HCT116 (cell line): ENCODE measurements around the gene GUCA1C. TPM values are rescaled to one million over a fixed set of nuclear protein-coding genes. Genes with fewer than 3 reads are reported as not detected.

Experiments
- ATAC-seq: fragments of 200-7000 bp; cut with Tn5 transposase; 2 replicates; pipeline ENCODE4 v1.9.1; 2020; ENCODE audit warnings: mild to moderate bottlenecking, moderate library complexity
- BruUV-seq: library from RNA; stranded (reverse); fragments of 400-500 nt; replicated peaks from 2 replicates; lab custom pipeline; 2021; lab: Mats Ljungman, UMichigan
- CTCF ChIA-PET: fragments of 300-600 bp; sonication (Branson Sonifier 250); formaldehyde crosslinking; loops from one replicate; lab custom pipeline; 2021; ENCODE audit warnings: antibody characterized with exemption; lab: Charles Lee
- POLR2A ChIA-PET: fragments of 300-600, 350-600 bp; sonication (Branson Sonifier 250); formaldehyde crosslinking; loops from one replicate; lab custom pipeline; 2021; ENCODE audit warnings: antibody characterized with exemption; lab: Charles Lee
- RAD21 ChIA-PET, 2 experiments: fragments of 300-600 bp; sonication (Branson Sonifier 250); formaldehyde crosslinking; loops; one replicate each; lab custom pipeline; 2023; ENCODE audit warnings: low total read pairs in 2 of 2; ENCODE audit not compliant: uncharacterized antibody in 2 of 2, unreplicated experiment in 2 of 2, low non-redundant PET in 1 of 2; lab: Charles Lee
- DNase-seq: peaks from one replicate; pipeline ENCODE4 v3.0.0-alpha.2; 2010; ENCODE audit warnings: low read depth, low spot score
- H2AFZ ChIP-seq: fragments of 200-600 bp; shearing (Covaris generic), sonication (generic); 2 replicates; pipeline ENCODE4 v1.6.1; 2017; ENCODE audit warnings: low read depth, mixed run types, mixed read lengths, antibody characterized with exemption, low read length; ENCODE audit not compliant: poor library complexity, severe bottlenecking
- H3K27ac ChIP-seq: 2 replicates; pipeline ENCODE4 v1.5.1; 2012; ENCODE audit warnings: low read depth, low read length
- H3K27me3 ChIP-seq: fragments of 200-600 bp; sonication (generic); 2 replicates; pipeline ENCODE4 v1.6.1; 2016; ENCODE audit warnings: mixed run types, low read length, mixed read lengths; ENCODE audit not compliant: insufficient read depth
- H3K36me3 ChIP-seq, 2 experiments: fragments of 200-500 bp in 1 of 2; fragments of 200-600 bp in 1 of 2; sonication (Bioruptor generic) in 1 of 2; sonication (generic) in 1 of 2; 2 replicates each; pipeline versions ENCODE4 v1.5.1 to v1.6.1; 2014 to 2016; ENCODE audit warnings: low read length in 2 of 2, inconsistent platforms in 1 of 2, mixed read lengths in 1 of 2, mixed run types in 1 of 2; ENCODE audit not compliant: insufficient read depth in 2 of 2, control insufficient read depth in 1 of 2
- H3K4me1 ChIP-seq, 2 experiments: fragments of 200-600 bp in 1 of 2; sonication (generic) in 1 of 2; 2 replicates each; pipeline versions ENCODE4 v1.5.1 to v1.6.1; 2012 to 2017; ENCODE audit warnings: low read length in 2 of 2, inconsistent platforms in 1 of 2, mild to moderate bottlenecking in 1 of 2, mixed read lengths in 1 of 2, mixed run types in 1 of 2, moderate library complexity in 1 of 2; ENCODE audit not compliant: insufficient read depth in 2 of 2, control insufficient read depth in 1 of 2
- H3K4me2 ChIP-seq: fragments of 200-600 bp; sonication (generic); 2 replicates; pipeline ENCODE4 v1.6.1; 2017; ENCODE audit warnings: mixed run types, low read length, mixed read lengths
- H3K4me3 ChIP-seq, 2 experiments: fragments of 200-600 bp in 1 of 2; sonication (generic) in 1 of 2; replicated peaks in 1 of 2; 2 replicates each; pipeline ENCODE4 v1.5.1; 2011 to 2016; ENCODE audit warnings: low read length in 2 of 2, control low read depth in 1 of 2, low read depth in 1 of 2, mild to moderate bottlenecking in 1 of 2, mixed read lengths in 1 of 2, mixed run types in 1 of 2
- H3K79me2 ChIP-seq: fragments of 200-600 bp; sonication (generic); 2 replicates; pipeline ENCODE4 v1.6.1; 2017; ENCODE audit warnings: mild to moderate bottlenecking, mixed run types, low read length, moderate library complexity, mixed read lengths; ENCODE audit not compliant: insufficient read depth
- H3K9ac ChIP-seq: fragments of 200-600 bp; sonication (generic); 2 replicates; pipeline ENCODE4 v1.6.1; 2016; ENCODE audit warnings: low read length, mixed read lengths
- H3K9me2 ChIP-seq: fragments of 200-600 bp; sonication (generic), shearing (Covaris generic); 2 replicates; pipeline ENCODE4 v1.6.1; 2017; ENCODE audit warnings: mixed run types, mild to moderate bottlenecking, moderate library complexity; ENCODE audit not compliant: insufficient read depth
- H3K9me3 ChIP-seq, 2 experiments: fragments of 200-500 bp in 1 of 2; fragments of 200-600 bp in 1 of 2; sonication (Bioruptor generic) in 1 of 2; sonication (generic) in 1 of 2; 2 replicates each; pipeline ENCODE4 v1.6.1; 2014 to 2017; ENCODE audit warnings: low read length in 2 of 2, mixed read lengths in 2 of 2, inconsistent platforms in 1 of 2, low read depth in 1 of 2, mild to moderate bottlenecking in 1 of 2, mixed run types in 1 of 2, moderate library complexity in 1 of 2; ENCODE audit not compliant: control insufficient read depth in 1 of 2, insufficient read depth in 1 of 2
- H4K20me1 ChIP-seq: fragments of 200-600 bp; sonication (generic), shearing (Covaris generic); 2 replicates; pipeline ENCODE4 v1.6.1; 2017; ENCODE audit warnings: mixed run types, mild to moderate bottlenecking, moderate library complexity; ENCODE audit not compliant: insufficient read depth
- CEBPB ChIP-seq: IDR thresholded peaks from 2 replicates; pipeline ENCODE4 v1.6.1; 2012; ENCODE audit warnings: low read depth
- EGR1 ChIP-seq: IDR thresholded peaks from 2 replicates; pipeline ENCODE4 v1.6.1; 2012; ENCODE audit warnings: low read depth
- ELF1 ChIP-seq: IDR thresholded peaks from 2 replicates; pipeline ENCODE4 v1.6.1; 2012; ENCODE audit warnings: low read depth, borderline replicate concordance
- FOSL1 ChIP-seq: IDR thresholded peaks from 2 replicates; pipeline ENCODE4 v1.6.1; 2012; ENCODE audit warnings: low read depth
- JUND ChIP-seq: IDR thresholded peaks from 2 replicates; pipeline ENCODE4 v1.6.1; 2012
- POLR2A ChIP-seq: IDR thresholded peaks from 2 replicates; pipeline ENCODE4 v1.7.0; 2011; ENCODE audit warnings: borderline replicate concordance; ENCODE audit not compliant: insufficient read depth, insufficient read length; ENCODE audit errors: extremely low read depth
- POLR2AphosphoS5 ChIP-seq: IDR thresholded peaks from 2 replicates; pipeline ENCODE4 v1.6.1; 2011; ENCODE audit warnings: mild to moderate bottlenecking, low read depth, low read length, moderate library complexity
- RAD21 ChIP-seq: IDR thresholded peaks from 2 replicates; pipeline ENCODE4 v1.6.1; 2012; ENCODE audit warnings: low read depth, mild to moderate bottlenecking
- SIN3A ChIP-seq: IDR thresholded peaks from 2 replicates; pipeline ENCODE4 v1.6.1; 2012; ENCODE audit warnings: low read depth
- SP1 ChIP-seq: IDR thresholded peaks from 2 replicates; pipeline ENCODE4 v1.6.1; 2012; ENCODE audit warnings: low read depth
- SRF ChIP-seq: IDR thresholded peaks from 2 replicates; pipeline ENCODE4 v1.6.1; 2012; ENCODE audit warnings: low read depth
- YY1 ChIP-seq: IDR thresholded peaks from 2 replicates; pipeline ENCODE4 v1.6.1; 2011; ENCODE audit warnings: low read length, low read depth, moderate library complexity, mild to moderate bottlenecking; ENCODE audit not compliant: insufficient replicate concordance; ENCODE audit errors: extremely low read depth
- ZFX ChIP-seq: fragments of 450-650 bp; IDR thresholded peaks from 2 replicates; pipeline ENCODE4 v1.6.1; 2017
- ZNF274 ChIP-seq: fragments of 200-500 bp; sonication (Bioruptor generic); IDR thresholded peaks from 2 replicates; pipeline ENCODE4 v1.6.1; 2014; ENCODE audit warnings: mild to moderate bottlenecking, low read depth, low read length, inconsistent platforms
- intact Hi-C: fragments of 100-400 bp; cut with micrococcal nuclease; formaldehyde crosslinking; loops from 2 replicates; pipeline ENCODE4 v1.10.0; 2022
- total RNA-seq: library from RNA; stranded (reverse); gene quantifications from one replicate; pipeline ENCODE4 v1.2.1, GENCODE V29; 2021; ENCODE audit not compliant: unreplicated experiment
- TF ChIP-seq, protein P1 (sequence below), 3 experiments: fragments of 200-600 bp in 1 of 3; sonication (generic) in 1 of 3; IDR thresholded peaks in 2 of 3; conservative IDR thresholded peaks in 1 of 3; 2 replicates each; pipeline ENCODE4 v1.5.1; 2012 to 2017; ENCODE audit warnings: low read depth in 2 of 3, low read length in 2 of 3, antibody characterized with exemption in 1 of 3, borderline replicate concordance in 1 of 3, control low read depth in 1 of 3, mild to moderate bottlenecking in 1 of 3, mixed read lengths in 1 of 3, mixed run types in 1 of 3, moderate library complexity in 1 of 3; ENCODE audit not compliant: insufficient read depth in 1 of 3
- TF ChIP-seq, protein P2 (sequence below): IDR thresholded peaks from 2 replicates; pipeline ENCODE4 v1.6.1; 2011; ENCODE audit warnings: mild to moderate bottlenecking, low read length, moderate library complexity; ENCODE audit not compliant: insufficient replicate concordance; ENCODE audit errors: extremely low read depth
- TF ChIP-seq, protein P3 (sequence below): IDR thresholded peaks from 2 replicates; pipeline ENCODE4 v1.6.1; 2012

Gene GUCA1C
- total RNA-seq, 1 experiment from 2014 or later = not detected

DNA sequence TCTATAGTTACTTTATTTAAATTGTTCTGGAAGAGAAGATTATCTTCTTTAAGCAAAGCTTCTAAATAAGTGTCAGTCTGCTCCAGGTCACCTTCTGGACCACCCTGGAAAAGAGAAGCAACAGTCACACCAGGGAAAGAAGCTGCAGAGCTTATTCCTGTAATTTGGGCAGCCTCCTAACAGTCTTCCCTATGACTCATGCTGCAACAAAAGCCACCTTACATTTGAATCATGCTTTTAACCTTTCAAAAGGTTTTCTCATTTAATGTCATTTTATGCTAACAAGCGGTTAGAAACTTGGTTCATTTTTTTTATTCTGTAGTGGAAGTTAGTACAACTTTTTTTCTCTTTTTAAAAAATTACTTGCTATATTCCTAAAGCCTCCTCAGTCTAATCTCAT, 5.3 kb upstream of the GUCA1C start:
- Histone ChIP-seq H3K27me3 (no peaks in the 10 kb centered on the region), H3K9me2 (no peaks in the 10 kb centered on the region), H3K9me3 (no peaks in the 10 kb centered on the region), H3K4me3 (no peak overlapping the region), H3K4me2 (no peak overlapping the region), H3K9ac (no peak overlapping the region), H3K79me2 (no peaks in the 10 kb centered on the region), H4K20me1 (no peaks in the 10 kb centered on the region), H2AFZ (no peak overlapping the region), H3K27ac (no peak overlapping the region), H3K36me3 (no peaks in the 10 kb centered on the region), H3K4me1 (no peaks in the 10 kb centered on the region)
- ATAC-seq = no peak
- no peak for DNase-seq
- RAD21 ChIA-PET = no interaction called here
- TF ChIP-seq RAD21 (no peak), SP1 (no peak), CEBPB (no peak), ELF1 (no peak), ZFX (no peak), SRF (no peak)
- no TSS peak for BruUV-seq
- intact Hi-C loops = no loop called here
- POLR2A ChIA-PET = no interaction called here
- CTCF ChIA-PET = no interaction called here

DNA sequence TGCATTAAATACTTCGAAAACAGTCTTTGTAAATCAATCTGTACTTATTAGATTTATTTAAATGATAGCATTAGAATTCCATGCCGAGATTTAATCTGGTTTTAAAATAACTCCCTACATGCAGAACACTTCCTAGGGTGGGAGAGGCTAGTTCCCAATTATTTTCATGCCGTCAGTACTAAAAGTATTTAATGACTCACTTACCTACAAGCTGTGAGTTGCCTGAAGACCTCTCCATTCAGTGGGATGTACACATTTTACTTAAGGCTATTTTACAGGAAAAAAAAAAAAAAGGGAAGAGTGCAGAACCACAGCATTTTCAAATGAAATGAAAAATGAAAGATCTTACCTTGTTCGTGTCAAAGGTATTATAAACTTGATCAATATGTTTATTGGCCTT, 469 bp downstream of the GUCA1C start:
- ATAC-seq = no peak
- H3K9ac ChIP-seq = no peak overlapping the region
- H3K9me3 ChIP-seq = no peaks in the 10 kb centered on the region
- ChIA-PET CTCF (no interaction called here), POLR2A (no interaction called here), RAD21 (no interaction called here)
- no peak overlapping the region for H3K4me2 ChIP-seq
- H2AFZ ChIP-seq = peak overlapping the region; percentile 42
- no peaks in the 10 kb centered on the region for H3K36me3 ChIP-seq
- H3K4me1 ChIP-seq = no peaks in the 10 kb centered on the region
- H3K9me2 ChIP-seq = no peaks in the 10 kb centered on the region
- no peak for DNase-seq
- no peaks in the 10 kb centered on the region for H4K20me1 ChIP-seq
- H3K27me3 ChIP-seq = no peaks in the 10 kb centered on the region
- intact Hi-C loops = no loop called here
- H3K27ac ChIP-seq = no peak overlapping the region
- TF ChIP-seq POLR2A (no peak), ZNF274 (no peak), SIN3A (no peak), JUND (no peak), RAD21 (no peak), EGR1 (no peak), FOSL1 (no peak), CEBPB (no peak), YY1 (no peak), POLR2AphosphoS5 (no peak), SP1 (no peak), SRF (no peak)
- TF ChIP-seq, protein P1, sequence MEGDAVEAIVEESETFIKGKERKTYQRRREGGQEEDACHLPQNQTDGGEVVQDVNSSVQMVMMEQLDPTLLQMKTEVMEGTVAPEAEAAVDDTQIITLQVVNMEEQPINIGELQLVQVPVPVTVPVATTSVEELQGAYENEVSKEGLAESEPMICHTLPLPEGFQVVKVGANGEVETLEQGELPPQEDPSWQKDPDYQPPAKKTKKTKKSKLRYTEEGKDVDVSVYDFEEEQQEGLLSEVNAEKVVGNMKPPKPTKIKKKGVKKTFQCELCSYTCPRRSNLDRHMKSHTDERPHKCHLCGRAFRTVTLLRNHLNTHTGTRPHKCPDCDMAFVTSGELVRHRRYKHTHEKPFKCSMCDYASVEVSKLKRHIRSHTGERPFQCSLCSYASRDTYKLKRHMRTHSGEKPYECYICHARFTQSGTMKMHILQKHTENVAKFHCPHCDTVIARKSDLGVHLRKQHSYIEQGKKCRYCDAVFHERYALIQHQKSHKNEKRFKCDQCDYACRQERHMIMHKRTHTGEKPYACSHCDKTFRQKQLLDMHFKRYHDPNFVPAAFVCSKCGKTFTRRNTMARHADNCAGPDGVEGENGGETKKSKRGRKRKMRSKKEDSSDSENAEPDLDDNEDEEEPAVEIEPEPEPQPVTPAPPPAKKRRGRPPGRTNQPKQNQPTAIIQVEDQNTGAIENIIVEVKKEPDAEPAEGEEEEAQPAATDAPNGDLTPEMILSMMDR (IDR thresholded peaks at IDR 0.05 in 2 of 3, conservative IDR thresholded peaks at IDR 0.05 in 1 of 3; ENCODE audit: borderline replicate concordance in 1 of 3, insufficient read depth in 1 of 3, low read depth in 2 of 3, low read length in 2 of 3) = no peak
- TF ChIP-seq, protein P2, sequence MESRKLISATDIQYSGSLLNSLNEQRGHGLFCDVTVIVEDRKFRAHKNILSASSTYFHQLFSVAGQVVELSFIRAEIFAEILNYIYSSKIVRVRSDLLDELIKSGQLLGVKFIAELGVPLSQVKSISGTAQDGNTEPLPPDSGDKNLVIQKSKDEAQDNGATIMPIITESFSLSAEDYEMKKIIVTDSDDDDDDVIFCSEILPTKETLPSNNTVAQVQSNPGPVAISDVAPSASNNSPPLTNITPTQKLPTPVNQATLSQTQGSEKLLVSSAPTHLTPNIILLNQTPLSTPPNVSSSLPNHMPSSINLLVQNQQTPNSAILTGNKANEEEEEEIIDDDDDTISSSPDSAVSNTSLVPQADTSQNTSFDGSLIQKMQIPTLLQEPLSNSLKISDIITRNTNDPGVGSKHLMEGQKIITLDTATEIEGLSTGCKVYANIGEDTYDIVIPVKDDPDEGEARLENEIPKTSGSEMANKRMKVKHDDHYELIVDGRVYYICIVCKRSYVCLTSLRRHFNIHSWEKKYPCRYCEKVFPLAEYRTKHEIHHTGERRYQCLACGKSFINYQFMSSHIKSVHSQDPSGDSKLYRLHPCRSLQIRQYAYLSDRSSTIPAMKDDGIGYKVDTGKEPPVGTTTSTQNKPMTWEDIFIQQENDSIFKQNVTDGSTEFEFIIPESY = no peak
- TF ChIP-seq, protein P3, sequence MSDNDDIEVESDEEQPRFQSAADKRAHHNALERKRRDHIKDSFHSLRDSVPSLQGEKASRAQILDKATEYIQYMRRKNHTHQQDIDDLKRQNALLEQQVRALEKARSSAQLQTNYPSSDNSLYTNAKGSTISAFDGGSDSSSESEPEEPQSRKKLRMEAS = no peak
- H3K79me2 ChIP-seq = no peaks in the 10 kb centered on the region
- no peak overlapping the region for H3K4me3 ChIP-seq
- BruUV-seq = no TSS peak
